ENCODE measurements around the gene CRYBG1. TPM values are rescaled to one million over a fixed set of nuclear protein-coding genes. Genes with fewer than 3 reads are reported as not detected.

The CRYBG1 gene
- total and polyA plus RNA-seq, 2 of the 4 experiments (the other 2 are of a cell fraction), result 0.38 to 1.1 TPM

DNA sequence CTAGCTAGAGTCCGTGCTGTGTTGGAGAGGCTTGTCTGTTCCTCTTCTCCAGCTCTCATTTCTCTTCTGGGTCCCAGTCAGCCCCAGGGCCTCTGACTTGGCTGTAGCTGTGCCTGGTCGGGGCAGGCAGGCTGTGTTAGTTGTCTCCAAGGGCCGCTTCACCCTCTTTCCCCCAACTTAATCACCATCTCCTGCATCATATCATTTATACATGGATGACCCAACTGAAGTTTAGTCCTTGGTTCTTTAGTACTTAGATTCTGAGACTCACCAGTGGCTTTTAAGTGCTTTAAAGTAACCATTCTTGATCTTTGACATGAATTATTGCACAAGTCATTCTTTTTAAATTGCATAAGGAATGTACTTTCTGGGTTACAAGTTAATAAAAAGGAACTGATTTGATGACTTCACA lies 141.4 kb downstream of the CRYBG1 start:
- BruUV-seq (replicated peaks), result no TSS peak
- no peak overlapping the region for H3K56ac ChIP-seq (ENCODE audit: extremely low read depth, insufficient read depth, low read length)
- no peaks in the 10 kb centered on the region for H3K9me1 ChIP-seq (ENCODE audit: insufficient read depth, low read length)
- no peak overlapping the region for H3K14ac ChIP-seq (replicated peaks; ENCODE audit: low read depth, low read length)
- H3K23ac ChIP-seq (ENCODE audit: low read depth, low read length), result no peak overlapping the region
- CTCF ChIA-PET, result interaction anchor here (1.4 kb wide), 1 partner anchor 10 kb away, joined by 4 read pairs; no protein-coding TSS in a partner anchor
- DNase-seq, result no peak
- no peak for TF ChIP-seq CEBPB (IDR thresholded peaks at IDR 0.05; ENCODE audit: low read depth, low read length)
- TF ChIP-seq MAFK (IDR thresholded peaks at IDR 0.05; ENCODE audit: low read depth, low read length), result no peak
- TF ChIP-seq CHD1 (IDR thresholded peaks at IDR 0.05; ENCODE audit: low read depth, low read length), result no peak
- TF ChIP-seq, protein P1, sequence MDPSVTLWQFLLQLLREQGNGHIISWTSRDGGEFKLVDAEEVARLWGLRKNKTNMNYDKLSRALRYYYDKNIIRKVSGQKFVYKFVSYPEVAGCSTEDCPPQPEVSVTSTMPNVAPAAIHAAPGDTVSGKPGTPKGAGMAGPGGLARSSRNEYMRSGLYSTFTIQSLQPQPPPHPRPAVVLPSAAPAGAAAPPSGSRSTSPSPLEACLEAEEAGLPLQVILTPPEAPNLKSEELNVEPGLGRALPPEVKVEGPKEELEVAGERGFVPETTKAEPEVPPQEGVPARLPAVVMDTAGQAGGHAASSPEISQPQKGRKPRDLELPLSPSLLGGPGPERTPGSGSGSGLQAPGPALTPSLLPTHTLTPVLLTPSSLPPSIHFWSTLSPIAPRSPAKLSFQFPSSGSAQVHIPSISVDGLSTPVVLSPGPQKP (IDR thresholded peaks at IDR 0.05; ENCODE audit: borderline replicate concordance, low read depth, low read length), result no peak
- TF ChIP-seq SMC3 (IDR thresholded peaks at IDR 0.05; ENCODE audit: low read depth, low read length), result no peak
- no peak for TF ChIP-seq POLR2A (IDR thresholded peaks at IDR 0.05; ENCODE audit: low read depth, low read length)
- no peak for TF ChIP-seq RFX5 (IDR thresholded peaks at IDR 0.05; ENCODE audit: low read depth, low read length)
- TF ChIP-seq, protein P2, sequence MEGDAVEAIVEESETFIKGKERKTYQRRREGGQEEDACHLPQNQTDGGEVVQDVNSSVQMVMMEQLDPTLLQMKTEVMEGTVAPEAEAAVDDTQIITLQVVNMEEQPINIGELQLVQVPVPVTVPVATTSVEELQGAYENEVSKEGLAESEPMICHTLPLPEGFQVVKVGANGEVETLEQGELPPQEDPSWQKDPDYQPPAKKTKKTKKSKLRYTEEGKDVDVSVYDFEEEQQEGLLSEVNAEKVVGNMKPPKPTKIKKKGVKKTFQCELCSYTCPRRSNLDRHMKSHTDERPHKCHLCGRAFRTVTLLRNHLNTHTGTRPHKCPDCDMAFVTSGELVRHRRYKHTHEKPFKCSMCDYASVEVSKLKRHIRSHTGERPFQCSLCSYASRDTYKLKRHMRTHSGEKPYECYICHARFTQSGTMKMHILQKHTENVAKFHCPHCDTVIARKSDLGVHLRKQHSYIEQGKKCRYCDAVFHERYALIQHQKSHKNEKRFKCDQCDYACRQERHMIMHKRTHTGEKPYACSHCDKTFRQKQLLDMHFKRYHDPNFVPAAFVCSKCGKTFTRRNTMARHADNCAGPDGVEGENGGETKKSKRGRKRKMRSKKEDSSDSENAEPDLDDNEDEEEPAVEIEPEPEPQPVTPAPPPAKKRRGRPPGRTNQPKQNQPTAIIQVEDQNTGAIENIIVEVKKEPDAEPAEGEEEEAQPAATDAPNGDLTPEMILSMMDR (conservative IDR thresholded peaks at IDR 0.05; ENCODE audit: low read depth, low read length), result no peak
- TF ChIP-seq RAD21 (IDR thresholded peaks at IDR 0.05; ENCODE audit: low read length), result no peak
- TF ChIP-seq NFE2L2 (IDR thresholded peaks at IDR 0.05; ENCODE audit: low read depth, low read length), result no peak
- TF ChIP-seq MXI1 (IDR thresholded peaks at IDR 0.05; ENCODE audit: borderline replicate concordance, low read depth, low read length), result no peak
- TF ChIP-seq MAZ (IDR thresholded peaks at IDR 0.05; ENCODE audit: borderline replicate concordance, low read depth, low read length), result no peak
- no peak for TF ChIP-seq BHLHE40 (IDR thresholded peaks at IDR 0.05; ENCODE audit: low read depth, low read length)
- TF ChIP-seq RCOR1 (IDR thresholded peaks at IDR 0.05; ENCODE audit: insufficient replicate concordance, low read length), result no peak
- TF ChIP-seq, protein P3, sequence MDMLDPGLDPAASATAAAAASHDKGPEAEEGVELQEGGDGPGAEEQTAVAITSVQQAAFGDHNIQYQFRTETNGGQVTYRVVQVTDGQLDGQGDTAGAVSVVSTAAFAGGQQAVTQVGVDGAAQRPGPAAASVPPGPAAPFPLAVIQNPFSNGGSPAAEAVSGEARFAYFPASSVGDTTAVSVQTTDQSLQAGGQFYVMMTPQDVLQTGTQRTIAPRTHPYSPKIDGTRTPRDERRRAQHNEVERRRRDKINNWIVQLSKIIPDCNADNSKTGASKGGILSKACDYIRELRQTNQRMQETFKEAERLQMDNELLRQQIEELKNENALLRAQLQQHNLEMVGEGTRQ (IDR thresholded peaks at IDR 0.05; ENCODE audit: low read depth, low read length), result no peak
- no peak for TF ChIP-seq FOS (IDR thresholded peaks at IDR 0.05; ENCODE audit: low read depth, low read length)
- intact Hi-C loops (cut with micrococcal nuclease), result no loop called here
- H2BK120ac ChIP-seq (ENCODE audit: low read depth, low read length), result no peak overlapping the region
- no peak overlapping the region for H2AK5ac ChIP-seq (ENCODE audit: low read depth, low read length)
- no peak overlapping the region for H3K4me2 ChIP-seq (ENCODE audit: low read depth, low read length)
- H3K9me3 ChIP-seq (ENCODE audit: control insufficient read depth, insufficient read depth, low read length), result no peaks in the 10 kb centered on the region
- no peak overlapping the region for H2AK9ac ChIP-seq (replicated peaks; ENCODE audit: low read depth, low read length, poor library complexity)
- H2AFZ ChIP-seq (replicated peaks; ENCODE audit: low read length, poor library complexity), result no peak overlapping the region
- H2BK15ac ChIP-seq (ENCODE audit: low read depth, low read length), result no peak overlapping the region
- no peak; the same call in 1 of the 2 replicates for ATAC-seq (ENCODE audit: low read depth)
- H3K4me1 ChIP-seq (ENCODE audit: control insufficient read depth, insufficient read depth, low read length), result no peaks in the 10 kb centered on the region
- H2BK5ac ChIP-seq (ENCODE audit: low read depth, low read length, poor library complexity, severe bottlenecking), result no peak overlapping the region
- WGBS, 2 experiments (ENCODE audit: extremely low coverage in 2 of 2, insufficient read length in 1 of 2), result 60% methylated on average over 1 of the region's 3 CpGs; no CpG with 5 or more reads in 1 of the 2 experiments
- H4K91ac ChIP-seq (ENCODE audit: insufficient read depth, low read depth, low read length), result no peak overlapping the region
- dilution Hi-C loops (cut with HindIII; ENCODE audit: low sequenced_read_pairs, unreplicated experiment), result no loop called here
- no peak overlapping the region for H3K9ac ChIP-seq (ENCODE audit: low read depth, low read length)
- H4K20me1 ChIP-seq (ENCODE audit: insufficient read depth, low read length), result no peaks in the 10 kb centered on the region
- no peak overlapping the region for H3K4ac ChIP-seq (ENCODE audit: low read depth, low read length)
- no peak overlapping the region for H4K8ac ChIP-seq (ENCODE audit: low read depth in 2 of 2, low read length in 2 of 2)
- no peaks in the 10 kb centered on the region for H3K36me3 ChIP-seq (ENCODE audit: control insufficient read depth, insufficient read depth, low read length)
- no peak overlapping the region for H4K5ac ChIP-seq (ENCODE audit: low read depth, low read length)
- H3K4me3 ChIP-seq (ENCODE audit: insufficient read depth, low read depth, low read length), result no peak overlapping the region
- no peak overlapping the region for H3K27ac ChIP-seq (ENCODE audit: insufficient read depth, low read length)
- in situ Hi-C loops (cut with MboI; ENCODE audit: low sequenced_read_pairs), result loop anchor here (10.0 kb wide), 1 partner anchor 47 kb away; no protein-coding TSS in a partner anchor
- POLR2A ChIA-PET (ENCODE audit: unreplicated experiment), result no interaction called here
- no peak overlapping the region for H3K18ac ChIP-seq (ENCODE audit: low read depth, low read length)
- H3K27me3 ChIP-seq (ENCODE audit: control insufficient read depth, insufficient read depth, low read length), result peaks cover 20% of the 10 kb centered on the region
- no peaks in the 10 kb centered on the region for H3K79me1 ChIP-seq (ENCODE audit: low read depth in 1 of 2, low read length in 2 of 2)
- H2BK20ac ChIP-seq (ENCODE audit: low read depth, low read length), result no peak overlapping the region

Measured in IMR-90 (cell line).